ENCODE results near the gene SP8.
"Not testable (repeated sequence)": the region's sequence is repeated elsewhere in the genome, so short reads cannot be mapped to it uniquely, and the experiment has no call there.

The SP8 gene

DNA sequence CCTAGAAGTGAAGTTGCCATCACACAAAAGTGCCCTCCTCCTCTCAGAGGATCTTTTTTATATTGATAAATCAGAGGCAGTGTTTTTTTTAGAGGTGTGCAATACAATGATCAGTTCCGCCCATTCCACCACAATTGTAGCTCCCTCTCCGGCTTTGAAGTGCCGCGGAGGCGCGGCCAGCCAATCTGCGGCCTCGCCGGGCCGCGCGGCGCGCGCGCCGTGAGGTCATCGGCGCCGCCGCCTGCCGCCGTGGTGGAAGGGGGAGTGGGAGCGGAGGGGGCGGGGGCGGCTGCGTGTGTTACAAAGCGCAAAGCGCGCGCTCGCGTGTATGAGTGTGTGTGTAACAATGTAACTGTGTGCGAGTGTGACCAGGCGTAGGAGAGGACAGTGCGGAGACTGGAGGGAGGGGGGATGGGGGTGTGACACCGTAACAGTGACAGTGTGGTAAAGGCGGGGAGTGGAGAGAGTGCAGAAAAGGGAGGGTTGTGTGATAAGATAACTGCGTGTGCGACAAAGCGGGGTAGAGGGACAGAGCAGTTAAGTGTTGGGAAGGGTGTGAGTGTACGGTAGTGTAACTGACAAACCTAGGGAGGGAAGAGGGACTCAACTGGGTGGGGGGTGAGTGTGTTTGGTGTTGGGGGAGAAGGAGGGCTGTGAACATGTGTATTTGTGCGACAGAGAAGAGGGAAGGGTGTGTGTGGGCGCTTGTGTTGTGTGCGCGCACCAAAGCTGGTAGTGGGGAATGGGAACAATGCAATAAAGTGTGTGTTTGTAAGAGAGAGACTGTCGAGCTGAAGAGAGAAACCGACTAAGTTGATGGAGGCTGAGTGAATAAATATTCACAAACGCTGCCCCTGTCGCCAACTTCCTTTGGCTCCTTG, at the start of gene SP8:
Gene SP8, minus strand, starts transcription at position 108 of the 881 bp plus-strand sequence. Its CDS starts 88 bp downstream, at position 20.
- DNase-seq (ENCODE audit: low read depth) = no peak

- not testable (repeated sequence) for DNase-seq (ENCODE audit: low read depth)
Observed at GRCh38 chr7:20836424-20836823, 49.7 kb upstream of the SP8 start.

DNA sequence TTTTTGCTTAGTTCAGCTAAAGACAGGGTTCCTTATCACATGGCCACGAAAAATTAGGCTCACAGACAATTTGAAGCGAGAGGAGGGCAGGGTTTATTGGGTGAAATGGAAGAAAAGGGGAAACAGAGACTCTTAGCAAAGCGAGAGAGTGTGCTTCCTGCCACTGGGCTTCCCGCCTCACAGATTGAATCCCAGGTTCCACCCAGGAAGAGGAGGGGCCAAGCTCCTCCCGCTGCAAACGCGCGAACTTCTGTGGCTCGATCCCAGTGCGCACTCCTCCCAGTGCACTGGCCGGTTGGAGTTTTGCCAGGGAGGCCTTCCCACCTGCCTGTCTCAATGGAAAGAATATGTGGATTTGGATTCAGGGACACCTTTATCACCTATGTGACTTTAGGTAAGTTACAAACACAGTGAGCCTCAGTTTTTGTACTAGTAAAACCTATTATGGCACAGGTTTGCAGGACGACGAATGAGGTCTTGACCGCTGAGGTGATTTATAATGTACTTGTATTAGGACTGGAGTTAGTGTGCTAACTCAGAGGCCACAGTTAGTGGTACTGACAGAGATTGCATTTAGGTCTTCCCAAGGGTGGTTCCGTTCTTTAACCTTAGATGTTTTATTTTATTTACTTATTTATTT, 48.5 kb upstream of the SP8 start:
- no peak for DNase-seq (ENCODE audit: low read depth)

DNA sequence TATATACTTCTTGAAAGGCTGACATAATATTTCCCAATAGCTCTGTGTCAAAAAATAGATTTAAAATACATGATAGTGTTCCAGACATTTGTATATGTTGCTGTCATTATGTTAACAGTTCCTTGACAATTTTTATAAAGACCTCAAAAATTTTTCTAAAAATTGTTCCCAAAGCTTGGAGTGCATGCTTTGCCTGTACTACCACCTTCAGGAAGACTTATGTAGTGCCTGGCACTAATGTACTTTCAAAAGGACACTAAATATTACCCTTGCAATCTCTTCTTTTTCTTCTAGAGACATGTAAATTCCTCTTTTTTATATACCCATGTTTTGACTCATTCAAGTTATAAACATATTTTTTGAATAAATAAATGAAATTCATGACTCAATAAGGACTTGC, 48.0 kb upstream of the SP8 start:
- no peak for DNase-seq (ENCODE audit: low read depth)

DNA sequence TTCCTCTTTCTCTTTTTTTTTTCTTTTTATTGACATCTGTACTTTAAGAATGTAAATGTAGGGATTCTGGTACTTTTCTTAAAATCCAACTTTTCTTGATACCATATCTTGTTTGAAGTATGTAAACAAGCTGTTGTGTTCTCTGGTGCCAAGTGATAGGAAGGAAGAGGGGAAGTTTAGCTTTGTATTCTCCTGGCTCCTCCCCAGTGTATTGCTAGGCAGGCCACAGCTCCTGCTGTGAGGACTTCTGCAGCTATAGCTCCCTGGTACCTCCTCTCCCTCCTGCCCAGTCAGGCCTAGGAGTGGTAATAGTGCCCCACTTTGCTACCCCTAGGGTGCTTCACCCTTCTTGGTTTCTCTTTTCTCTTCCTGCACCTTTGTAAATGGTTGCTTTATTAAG, 45.3 kb upstream of the SP8 start:
- DNase-seq (ENCODE audit: low read depth) = no peak

- DNase-seq (ENCODE audit: low read depth) = no peak
Observed at GRCh38 chr7:20831451-20831850, 44.8 kb upstream of the SP8 start.

DNA sequence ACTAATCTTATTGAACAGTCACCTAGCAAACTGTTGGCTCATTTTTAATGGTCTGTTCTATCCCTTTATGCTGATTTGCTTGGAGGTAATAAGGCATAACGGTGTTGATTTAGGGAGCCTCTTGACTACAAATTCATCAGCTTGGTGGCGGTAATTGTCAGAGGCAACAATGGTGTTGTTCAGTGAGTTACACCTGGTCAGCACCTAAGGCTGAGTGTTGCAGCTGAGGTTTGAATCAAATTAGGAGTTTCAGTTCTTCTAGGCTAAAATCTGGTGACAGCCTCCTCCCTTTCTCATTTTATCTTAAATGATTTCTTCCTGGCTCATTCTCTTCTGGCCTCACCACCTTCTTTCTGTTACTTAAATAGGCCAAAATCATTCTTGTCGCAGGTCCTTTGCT, 42.3 kb upstream of the SP8 start:
- no peak for DNase-seq (ENCODE audit: low read depth)

DNA sequence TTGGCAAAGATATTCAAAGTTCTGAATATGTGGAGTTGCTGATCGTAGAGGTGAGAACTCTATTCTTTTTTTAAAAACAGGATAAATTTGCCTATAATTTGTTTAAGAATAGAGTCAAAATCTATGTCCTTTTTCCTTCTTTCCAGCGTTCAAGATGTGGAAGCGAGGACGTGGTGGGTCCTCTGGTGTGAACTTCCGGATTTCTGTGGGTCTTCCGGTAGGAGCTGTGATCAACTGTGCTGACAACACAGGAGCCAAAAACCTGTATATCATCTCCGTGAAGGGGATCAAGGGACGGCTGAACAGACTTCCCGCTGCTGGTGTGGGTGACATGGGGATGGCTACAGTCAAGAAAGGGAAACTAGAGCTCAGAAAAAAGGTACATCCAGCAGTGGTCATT, 40.5 kb upstream of the SP8 start:
- DNase-seq (ENCODE audit: low read depth) = no peak

- no peak for DNase-seq (ENCODE audit: low read depth)
Observed at GRCh38 chr7:20826243-20826642, 39.6 kb upstream of the SP8 start.

- no peak for DNase-seq (ENCODE audit: low read depth)
Observed at GRCh38 chr7:20825555-20825954, 38.9 kb upstream of the SP8 start.

- not testable (repeated sequence) for DNase-seq (ENCODE audit: low read depth)
Observed at GRCh38 chr7:20821390-20821789, 34.7 kb upstream of the SP8 start.

- no peak for DNase-seq (ENCODE audit: low read depth)
Observed at GRCh38 chr7:20816372-20816959, 29.8 kb upstream of the SP8 start.

DNA sequence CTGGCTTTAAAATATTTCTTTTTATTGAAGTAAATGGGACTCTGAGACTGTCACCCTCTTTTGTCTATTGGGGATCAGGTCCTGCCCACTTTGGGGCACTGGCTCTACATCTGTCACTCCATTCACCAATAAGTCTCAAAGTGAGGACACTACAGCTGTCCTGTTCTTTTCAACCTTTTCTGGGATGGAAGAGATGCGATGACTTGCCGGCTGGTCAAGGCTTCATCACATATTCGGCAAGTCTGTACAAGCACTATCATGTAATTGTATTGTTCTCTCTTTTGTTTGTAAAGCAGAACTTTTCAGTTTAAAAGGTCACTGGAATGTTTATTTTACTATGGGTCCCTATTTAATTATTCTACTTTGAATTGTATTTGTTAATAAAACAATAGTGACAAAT, 17.7 kb upstream of the SP8 start:
- DNase-seq (ENCODE audit: low read depth) = no peak

- no peak for DNase-seq (ENCODE audit: low read depth)
Observed at GRCh38 chr7:20799566-20800366, 13.1 kb upstream of the SP8 start.

DNA sequence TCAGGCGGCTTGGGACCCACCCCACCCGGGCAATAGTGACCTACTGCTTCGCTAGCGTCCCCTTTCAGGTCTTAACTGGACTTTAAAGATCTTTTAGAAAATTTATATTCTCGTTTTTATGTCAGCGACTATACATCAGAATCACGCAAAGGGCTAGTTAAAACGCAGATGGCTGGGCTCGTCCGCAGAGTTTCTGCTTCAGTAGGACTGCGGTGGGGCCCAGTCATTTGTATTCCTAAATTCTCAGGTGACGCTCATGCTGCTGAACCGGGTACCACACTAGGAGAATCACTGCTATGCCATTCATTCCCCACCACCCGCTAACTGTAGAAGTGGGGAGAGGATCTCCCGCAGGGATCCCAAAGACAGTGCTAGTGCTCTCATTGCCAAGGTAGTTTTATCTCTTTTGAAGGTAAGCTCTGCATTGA, 12.0 kb upstream of the SP8 start:
- no peak for DNase-seq (ENCODE audit: low read depth)

DNA sequence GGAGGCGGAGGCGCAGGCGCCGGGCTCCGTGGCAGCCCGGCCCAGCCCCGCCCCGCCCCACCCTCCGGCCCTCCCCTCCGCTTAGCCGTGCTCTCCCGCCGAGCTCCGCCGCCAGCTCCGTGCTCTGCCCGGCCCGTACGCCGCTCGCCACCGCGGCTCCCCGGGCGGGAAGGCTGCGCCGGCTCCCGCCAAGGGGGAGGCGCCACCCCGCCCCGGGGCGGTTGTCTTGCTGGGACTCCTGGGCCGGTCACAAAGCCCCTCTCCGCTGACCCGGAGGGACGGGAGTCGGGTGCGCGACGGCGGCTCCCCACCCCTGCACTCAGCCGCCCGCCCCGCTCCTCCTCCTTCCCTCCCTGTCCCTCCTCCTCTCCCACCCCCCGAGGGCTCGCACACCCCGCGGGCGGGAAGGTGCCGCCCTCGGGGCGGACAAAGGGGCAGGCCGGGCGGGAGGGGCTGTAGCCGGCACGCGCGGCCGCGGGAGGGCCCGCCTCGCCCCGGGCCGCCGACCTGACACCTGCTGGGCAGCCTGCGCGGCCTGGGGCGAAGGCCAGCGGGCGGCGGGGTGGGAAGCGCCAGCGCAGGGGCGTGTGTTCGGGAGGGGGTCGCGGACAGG, 11.5 kb upstream of the SP8 start:
- no peak for DNase-seq (ENCODE audit: low read depth)

GRCh38 chr7:20797462-20798080, 10.9 kb upstream of the SP8 start:
- no peak for DNase-seq (ENCODE audit: low read depth)

DNA sequence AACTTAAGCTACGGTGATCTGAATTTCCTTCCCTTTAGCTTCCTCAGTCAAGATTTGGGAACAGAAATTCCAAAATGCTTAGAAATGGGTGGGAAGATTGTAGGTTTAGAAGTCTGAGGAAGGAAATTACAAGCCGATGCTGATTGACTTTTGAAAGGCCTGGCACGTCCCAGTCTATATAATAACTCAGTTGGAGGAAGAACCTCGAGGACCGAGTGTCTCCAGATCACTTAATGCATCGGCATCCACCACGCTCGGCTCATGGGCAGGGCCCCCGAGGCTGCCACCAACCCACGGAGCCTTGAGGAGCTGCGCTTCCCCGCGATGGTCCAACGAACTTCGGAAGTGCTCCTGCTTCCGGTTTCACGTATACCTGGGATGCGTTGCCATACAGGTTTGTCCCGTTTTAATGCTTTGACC, 10.4 kb upstream of the SP8 start:
- no peak for DNase-seq (ENCODE audit: low read depth)

GRCh38 chr7:20796500-20796899, 9.8 kb upstream of the SP8 start:
- DNase-seq (ENCODE audit: low read depth) = no peak

DNA sequence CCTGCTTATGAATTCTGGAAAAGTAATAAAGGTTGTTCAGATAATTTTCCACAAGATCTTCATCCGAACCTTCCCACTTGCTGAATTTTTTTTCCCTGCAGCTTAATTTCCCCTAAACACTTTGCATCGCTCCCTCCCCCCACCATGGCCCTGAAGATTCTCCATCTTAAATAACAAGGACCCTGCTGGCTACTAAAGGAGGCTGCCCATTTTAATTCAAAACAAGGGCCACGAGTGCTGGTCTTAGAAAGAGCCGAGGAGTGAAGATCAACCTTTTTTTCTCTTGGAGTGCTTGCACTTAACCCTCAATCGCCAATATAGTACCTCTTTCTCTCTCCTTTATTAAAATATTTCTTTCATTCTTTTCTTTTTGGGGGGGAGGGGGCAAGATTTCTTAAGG, 9.2 kb upstream of the SP8 start:
- no peak for DNase-seq (ENCODE audit: low read depth)

DNA sequence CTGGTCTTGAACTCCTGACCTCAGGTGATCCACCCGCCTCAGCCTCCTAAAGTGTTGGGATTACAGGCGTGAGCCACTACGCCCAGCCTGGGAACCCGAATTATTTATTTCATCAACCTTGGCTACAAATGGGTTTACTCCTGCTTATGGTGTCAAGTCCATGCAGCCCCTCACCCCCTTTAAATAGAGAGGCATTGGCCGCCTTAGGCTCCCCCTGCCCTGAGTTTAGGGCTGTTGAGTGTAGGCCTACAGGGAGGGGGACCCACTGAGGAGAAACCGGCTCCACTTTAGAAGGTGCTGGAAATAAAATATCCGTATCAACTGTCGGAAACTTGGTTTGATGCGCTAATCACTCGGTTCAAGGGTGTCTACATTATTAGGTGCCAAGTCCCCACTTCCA, 8.7 kb upstream of the SP8 start:
- DNase-seq (ENCODE audit: low read depth) = no peak

Data from stimulated activated CD8-positive, alpha-beta memory T cell treated with anti-CD3 and anti-CD28 coated beads, Interleukin-15, amount 100 ng/mL, for 24 hours (primary cell).